ENCODE data around the gene ARFGAP2.

DNA sequence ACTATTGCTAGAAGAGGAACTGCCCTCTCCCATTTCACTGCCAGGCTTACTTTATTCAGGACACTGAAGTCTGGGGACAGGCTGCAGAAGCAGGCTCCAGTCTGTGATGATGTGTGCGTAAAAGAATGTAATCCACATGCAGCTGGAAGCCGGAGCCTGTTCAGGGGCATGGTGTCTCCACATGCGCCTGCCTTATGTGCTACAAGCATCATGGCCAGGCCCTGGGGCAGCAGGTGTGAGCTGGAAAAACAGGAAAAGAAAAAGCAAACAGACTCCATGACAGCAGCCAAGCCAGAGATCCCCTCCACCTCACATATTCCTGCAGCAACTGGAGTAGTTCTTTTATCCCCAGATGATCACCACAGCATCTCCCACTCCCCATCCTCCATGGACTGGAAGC, 33.4 kb downstream of the ARFGAP2 start:
- TF ChIP-seq, protein P1, sequence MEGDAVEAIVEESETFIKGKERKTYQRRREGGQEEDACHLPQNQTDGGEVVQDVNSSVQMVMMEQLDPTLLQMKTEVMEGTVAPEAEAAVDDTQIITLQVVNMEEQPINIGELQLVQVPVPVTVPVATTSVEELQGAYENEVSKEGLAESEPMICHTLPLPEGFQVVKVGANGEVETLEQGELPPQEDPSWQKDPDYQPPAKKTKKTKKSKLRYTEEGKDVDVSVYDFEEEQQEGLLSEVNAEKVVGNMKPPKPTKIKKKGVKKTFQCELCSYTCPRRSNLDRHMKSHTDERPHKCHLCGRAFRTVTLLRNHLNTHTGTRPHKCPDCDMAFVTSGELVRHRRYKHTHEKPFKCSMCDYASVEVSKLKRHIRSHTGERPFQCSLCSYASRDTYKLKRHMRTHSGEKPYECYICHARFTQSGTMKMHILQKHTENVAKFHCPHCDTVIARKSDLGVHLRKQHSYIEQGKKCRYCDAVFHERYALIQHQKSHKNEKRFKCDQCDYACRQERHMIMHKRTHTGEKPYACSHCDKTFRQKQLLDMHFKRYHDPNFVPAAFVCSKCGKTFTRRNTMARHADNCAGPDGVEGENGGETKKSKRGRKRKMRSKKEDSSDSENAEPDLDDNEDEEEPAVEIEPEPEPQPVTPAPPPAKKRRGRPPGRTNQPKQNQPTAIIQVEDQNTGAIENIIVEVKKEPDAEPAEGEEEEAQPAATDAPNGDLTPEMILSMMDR (IDR thresholded peaks at IDR 0.05 in 2 of 3, conservative IDR thresholded peaks at IDR 0.05 in 1 of 3; ENCODE audit: insufficient read depth in 2 of 3, low read depth in 1 of 3, low read length in 3 of 3), result no peak
- TF ChIP-seq JUN (IDR thresholded peaks at IDR 0.05; ENCODE audit: borderline replicate concordance, low read depth, low read length), result no peak
- TF ChIP-seq JUN (CRISPR knock-in tag; IDR thresholded peaks at IDR 0.05; ENCODE audit: borderline replicate concordance), result no peak
- TF ChIP-seq, protein P2, sequence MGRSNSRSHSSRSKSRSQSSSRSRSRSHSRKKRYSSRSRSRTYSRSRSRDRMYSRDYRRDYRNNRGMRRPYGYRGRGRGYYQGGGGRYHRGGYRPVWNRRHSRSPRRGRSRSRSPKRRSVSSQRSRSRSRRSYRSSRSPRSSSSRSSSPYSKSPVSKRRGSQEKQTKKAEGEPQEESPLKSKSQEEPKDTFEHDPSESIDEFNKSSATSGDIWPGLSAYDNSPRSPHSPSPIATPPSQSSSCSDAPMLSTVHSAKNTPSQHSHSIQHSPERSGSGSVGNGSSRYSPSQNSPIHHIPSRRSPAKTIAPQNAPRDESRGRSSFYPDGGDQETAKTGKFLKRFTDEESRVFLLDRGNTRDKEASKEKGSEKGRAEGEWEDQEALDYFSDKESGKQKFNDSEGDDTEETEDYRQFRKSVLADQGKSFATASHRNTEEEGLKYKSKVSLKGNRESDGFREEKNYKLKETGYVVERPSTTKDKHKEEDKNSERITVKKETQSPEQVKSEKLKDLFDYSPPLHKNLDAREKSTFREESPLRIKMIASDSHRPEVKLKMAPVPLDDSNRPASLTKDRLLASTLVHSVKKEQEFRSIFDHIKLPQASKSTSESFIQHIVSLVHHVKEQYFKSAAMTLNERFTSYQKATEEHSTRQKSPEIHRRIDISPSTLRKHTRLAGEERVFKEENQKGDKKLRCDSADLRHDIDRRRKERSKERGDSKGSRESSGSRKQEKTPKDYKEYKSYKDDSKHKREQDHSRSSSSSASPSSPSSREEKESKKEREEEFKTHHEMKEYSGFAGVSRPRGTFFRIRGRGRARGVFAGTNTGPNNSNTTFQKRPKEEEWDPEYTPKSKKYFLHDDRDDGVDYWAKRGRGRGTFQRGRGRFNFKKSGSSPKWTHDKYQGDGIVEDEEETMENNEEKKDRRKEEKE (IDR thresholded peaks at IDR 0.05; ENCODE audit: borderline replicate concordance in 1 of 2, control insufficient read depth in 1 of 2, low read depth in 2 of 2, low read length in 1 of 2), result no peak
- no peak for TF ChIP-seq SMAD4 (CRISPR knock-in tag; conservative IDR thresholded peaks at IDR 0.05)
- no peak for TF ChIP-seq ZFX (CRISPR knock-in tag; IDR thresholded peaks at IDR 0.05)
- TF ChIP-seq POLR2AphosphoS5 (IDR thresholded peaks at IDR 0.05; ENCODE audit: control insufficient read depth, insufficient read depth, low read depth, low read length), result no peak
- no peak for TF ChIP-seq PML (IDR thresholded peaks at IDR 0.05; ENCODE audit: low read length)
- no peak for TF ChIP-seq SMARCA5 (IDR thresholded peaks at IDR 0.05)
- TF ChIP-seq CHD2 (IDR thresholded peaks at IDR 0.05; ENCODE audit: low read depth, low read length), result no peak
- TF ChIP-seq ZNF23 (CRISPR knock-in tag; IDR thresholded peaks at IDR 0.05), result no peak
